ENCODE results near the gene RFXAP.

RFXAP gene

GRCh38 chr13:36875961-36876360 lies 56.9 kb downstream of the RFXAP start:
- no peak overlapping the region for H3K27ac ChIP-seq
- no peak for TF ChIP-seq CTCF (IDR thresholded peaks at IDR 0.05)
- no peak for DNase-seq (ENCODE audit: low spot score)
- no peak overlapping the region for H3K4me3 ChIP-seq
